Skin epidermis (tissue), 12 donors: Measurements from ENCODE around the gene UPF3A.
"Not testable (repeated sequence)": the region's sequence is repeated elsewhere in the genome, so short reads cannot be mapped to it uniquely, and the experiment has no call there.

ENCODE experiments used
- H3K27ac ChIP-seq, 21 experiments: fragments of 200-600 bp; sonication (generic) in 11 of 21; one replicate each; pipeline ENCODE4 v1.5.0; 2020; ENCODE audit warnings: mild to moderate bottlenecking in 3 of 21, inconsistent platforms in 2 of 21, moderate library complexity in 2 of 21
- H3K4me3 ChIP-seq, 7 experiments: fragments of 200-600 bp; sonication (generic) in 2 of 7; one replicate each; pipeline ENCODE4 v1.5.0; 2020; ENCODE audit warnings: inconsistent platforms in 2 of 7, mild to moderate bottlenecking in 2 of 7, moderate library complexity in 1 of 7

The UPF3A gene, protein sequence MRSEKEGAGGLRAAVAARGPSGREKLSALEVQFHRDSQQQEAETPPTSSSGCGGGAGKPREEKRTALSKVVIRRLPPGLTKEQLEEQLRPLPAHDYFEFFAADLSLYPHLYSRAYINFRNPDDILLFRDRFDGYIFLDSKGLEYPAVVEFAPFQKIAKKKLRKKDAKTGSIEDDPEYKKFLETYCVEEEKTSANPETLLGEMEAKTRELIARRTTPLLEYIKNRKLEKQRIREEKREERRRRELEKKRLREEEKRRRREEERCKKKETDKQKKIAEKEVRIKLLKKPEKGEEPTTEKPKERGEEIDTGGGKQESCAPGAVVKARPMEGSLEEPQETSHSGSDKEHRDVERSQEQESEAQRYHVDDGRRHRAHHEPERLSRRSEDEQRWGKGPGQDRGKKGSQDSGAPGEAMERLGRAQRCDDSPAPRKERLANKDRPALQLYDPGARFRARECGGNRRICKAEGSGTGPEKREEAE

DNA sequence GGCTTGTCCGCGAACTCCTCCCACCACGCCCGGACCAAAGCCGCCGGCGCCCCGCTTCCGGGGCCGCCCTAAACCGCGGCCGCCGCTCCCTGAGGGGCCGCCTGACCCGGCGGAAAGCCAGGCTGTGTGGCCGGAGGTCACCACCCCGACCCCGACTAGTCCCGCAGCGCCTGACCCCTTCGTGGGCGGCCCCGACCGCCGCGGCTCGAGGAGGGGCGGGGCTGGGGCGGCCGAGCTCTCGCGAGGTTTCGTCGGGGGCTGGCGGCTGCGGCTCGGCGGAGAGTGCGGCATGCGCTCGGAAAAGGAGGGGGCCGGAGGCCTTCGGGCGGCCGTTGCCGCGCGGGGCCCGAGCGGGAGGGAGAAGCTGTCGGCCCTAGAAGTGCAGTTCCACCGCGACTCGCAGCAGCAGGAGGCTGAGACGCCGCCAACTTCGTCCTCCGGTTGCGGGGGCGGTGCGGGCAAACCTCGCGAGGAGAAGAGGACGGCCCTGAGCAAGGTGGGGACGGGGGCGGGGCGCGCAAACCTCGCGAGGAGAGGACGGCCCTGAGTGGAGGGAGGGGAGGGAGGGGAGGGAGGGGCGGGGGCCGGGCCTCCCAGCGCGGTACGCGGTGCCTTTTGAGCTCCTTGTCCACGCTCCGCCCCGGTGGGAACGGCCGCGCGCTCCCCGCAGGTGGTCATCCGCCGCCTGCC, at the start of gene UPF3A:
UPF3A (plus strand) TSS at position 251 of the 690 bp plus-strand sequence; CDS start at position 290, 39 bp downstream.
- Histone ChIP-seq H3K4me3 (peak within 1 kb of the TSS; percentile 58 to 83 (median 70)), H3K27ac (peak within 1 kb of the TSS; percentile 66 to 100 (median 99))

DNA sequence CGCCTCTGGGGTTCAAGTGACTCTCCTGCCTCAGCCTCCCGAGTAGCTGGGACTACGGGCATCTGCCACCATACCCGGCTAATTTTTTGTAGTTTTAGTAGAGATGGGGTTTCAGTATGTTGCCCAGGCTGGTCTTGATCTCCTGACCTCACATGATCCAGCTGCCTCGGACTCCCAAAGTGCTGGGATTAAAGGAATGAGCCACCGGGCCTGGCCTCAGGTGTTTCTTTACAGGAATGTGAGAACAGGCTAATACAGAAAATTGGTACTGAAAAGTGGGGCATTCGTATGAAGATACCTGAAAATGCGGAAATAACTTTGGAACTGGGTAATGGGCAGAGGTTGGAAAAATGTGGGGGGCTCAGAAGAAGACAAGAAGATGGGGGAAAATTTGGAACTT, 49.5 kb upstream of the UPF3A start:
- Histone ChIP-seq H3K27ac (no peak overlapping the region), H3K4me3 (no peak overlapping the region)

DNA sequence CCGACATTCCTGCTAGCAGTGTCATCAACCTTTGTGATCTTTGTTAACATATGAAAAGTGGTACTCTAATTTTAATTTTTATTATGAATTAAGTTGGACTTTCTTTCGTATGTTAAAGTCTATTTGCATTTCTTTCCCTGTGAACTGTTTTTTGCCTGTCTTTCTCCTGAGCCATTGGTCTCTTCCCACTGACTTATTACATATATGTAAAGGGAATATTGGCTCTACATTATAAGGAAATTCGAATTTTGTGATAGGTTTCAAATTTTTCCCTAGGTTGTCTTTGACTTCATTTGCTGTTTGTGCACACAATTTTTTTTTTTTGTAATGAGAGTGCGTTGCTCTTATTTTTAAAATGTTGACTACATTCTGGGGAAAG, 47.1 kb upstream of the UPF3A start:
- Histone ChIP-seq H3K27ac (peak overlapping the region in 19 of 21 experiments; percentile 85 to 97 (median 90)), H3K4me3 (peak overlapping the region; percentile 70 to 85 (median 72))

DNA sequence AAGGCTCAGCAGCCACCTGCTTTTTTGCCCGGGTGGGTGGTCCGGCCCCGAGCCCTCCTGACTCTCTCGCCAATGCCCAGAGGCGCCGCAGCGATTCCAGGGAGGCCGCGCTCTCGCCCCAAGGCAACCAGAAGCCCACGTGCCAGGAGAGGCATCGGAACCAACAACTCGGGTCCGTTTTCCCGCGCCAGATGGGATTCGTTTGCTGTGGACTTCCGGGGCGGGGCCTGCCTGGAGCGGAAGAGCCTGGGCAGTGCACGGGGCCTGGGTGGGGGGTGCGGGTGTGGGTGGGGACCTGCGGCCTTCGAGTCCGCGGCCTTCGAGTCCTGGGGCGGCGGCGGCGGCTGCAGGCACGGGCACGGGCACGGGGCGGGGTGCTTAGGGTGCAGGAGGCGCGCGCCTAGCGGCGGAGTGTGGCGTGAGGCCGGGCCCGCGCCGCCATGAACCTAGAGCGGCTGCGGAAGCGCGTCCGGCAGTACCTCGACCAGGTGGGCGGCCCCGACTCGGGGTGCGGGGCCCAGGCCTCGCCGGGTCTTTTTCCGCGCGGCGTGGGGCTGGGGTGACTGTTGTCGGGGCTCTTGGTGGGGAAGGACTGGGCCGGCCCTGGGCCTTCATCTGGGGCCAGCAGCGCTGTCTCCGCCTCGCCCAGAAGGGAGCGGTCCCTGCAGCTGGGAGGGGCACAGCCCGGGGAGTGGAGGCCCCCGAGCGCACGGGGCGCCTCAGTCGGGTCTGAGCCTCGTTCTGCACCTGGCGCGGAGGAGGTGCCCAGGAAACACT, 46.6 kb upstream of the UPF3A start, which contains the start of gene CDC16:
CDC16 (plus strand) TSS at position 253 of the 777 bp plus-strand sequence; CDS start at position 441, 188 bp downstream.
- H3K27ac ChIP-seq: peak within 1 kb of the TSS; percentile 85 to 97 (median 89)
- H3K4me3 ChIP-seq: peak within 1 kb of the TSS; percentile 70 to 85 (median 72)

DNA sequence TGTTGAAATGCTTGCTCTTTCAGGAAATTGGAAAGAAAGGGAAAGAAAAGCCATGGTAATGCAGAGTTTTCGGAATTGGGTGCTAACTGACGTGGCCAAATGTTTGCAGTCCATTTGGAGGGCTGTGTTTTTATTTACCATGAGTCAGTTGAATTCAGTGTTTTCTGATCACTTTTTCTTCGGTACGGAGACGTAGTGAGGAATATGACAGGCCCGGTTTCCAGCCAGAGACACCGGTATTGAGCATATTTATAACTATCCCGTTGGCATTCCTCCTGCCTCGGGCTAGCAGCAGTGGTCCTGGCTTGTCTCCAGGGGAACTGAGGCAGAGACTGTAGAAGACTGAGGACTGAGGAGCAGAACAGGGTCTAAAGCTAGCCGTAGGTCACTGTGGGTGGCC, 45.7 kb upstream of the UPF3A start:
- Histone ChIP-seq H3K27ac (peak overlapping the region in 14 of 21 experiments; percentile 60 to 97 (median 89)), H3K4me3 (peak overlapping the region; percentile 70 to 85 (median 72))

DNA sequence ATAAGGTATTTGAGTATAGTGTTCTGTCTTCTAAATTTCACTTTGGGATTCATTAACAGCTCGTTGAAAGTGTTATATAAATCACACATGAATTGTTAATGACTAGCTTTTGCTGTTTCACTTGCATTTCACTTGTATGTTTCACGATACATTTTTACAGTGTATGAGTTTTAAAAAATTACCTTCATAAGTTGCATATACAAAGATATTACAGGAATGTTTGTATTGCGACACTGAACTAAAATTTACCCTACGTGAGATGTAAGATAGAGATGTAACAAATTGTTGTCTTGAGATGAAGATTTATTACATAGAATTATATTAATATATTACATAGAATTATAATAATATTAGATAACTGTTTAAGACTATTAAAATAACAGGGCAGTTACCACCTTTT, 45.2 kb upstream of the UPF3A start:
- Histone ChIP-seq H3K4me3 (peak overlapping the region in 3 of 7 experiments; percentile 71 to 85 (median 72)), H3K27ac (peak overlapping the region in 4 of 21 experiments; percentile 60 to 97 (median 92))

DNA sequence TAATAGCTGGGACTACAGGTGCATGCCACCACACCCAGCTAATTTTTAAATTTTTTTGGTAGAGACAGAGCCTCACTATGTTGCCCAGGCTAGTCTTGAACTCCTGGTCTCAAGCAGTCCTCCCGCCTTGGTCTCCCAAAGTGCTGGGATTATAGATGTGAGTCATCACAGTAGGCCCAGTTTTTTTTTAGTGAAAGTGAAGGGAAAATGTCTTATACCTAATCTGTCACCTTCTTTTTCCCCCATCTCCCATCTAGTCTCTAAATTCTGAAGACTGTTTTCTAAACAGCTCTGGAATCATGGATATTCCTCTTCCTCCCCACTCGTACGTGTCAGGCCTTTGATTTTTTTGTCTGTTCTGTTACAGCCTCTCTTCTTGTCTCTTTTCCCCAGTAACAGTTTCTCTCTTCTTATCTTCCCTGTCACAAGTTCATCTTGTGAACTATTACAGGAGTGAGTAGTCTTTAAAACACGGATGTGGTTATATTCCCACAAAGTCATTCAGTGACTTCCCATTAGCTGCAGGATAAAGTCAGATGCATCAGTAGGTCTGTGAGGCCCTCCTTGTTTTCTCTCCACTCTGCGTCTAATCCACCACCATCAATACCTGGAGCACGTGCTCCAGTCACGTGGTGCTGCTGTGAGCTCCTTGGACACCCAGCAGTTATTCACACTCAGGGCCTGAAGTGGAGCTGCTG, 43.8 kb upstream of the UPF3A start:
- Histone ChIP-seq H3K4me3 (no peak overlapping the region), H3K27ac (no peak overlapping the region)

DNA sequence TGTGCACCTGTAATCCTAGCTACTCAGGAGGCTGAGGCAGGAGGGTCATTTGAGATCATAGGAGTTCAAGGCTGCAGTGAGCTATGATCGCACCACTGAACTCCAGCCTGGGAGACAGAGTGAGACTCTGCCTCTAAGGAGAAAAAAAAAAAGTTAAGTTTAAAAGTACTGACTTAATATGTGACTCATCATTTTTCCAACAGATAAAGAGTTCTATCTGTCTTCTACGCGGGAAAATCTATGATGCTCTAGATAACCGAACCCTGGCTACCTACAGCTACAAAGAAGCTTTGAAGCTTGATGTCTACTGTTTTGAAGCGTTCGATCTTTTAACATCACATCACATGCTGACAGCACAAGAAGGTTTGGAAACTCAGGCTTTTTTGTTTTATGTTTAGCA, 39.5 kb upstream of the UPF3A start:
- no peak overlapping the region for H3K4me3 ChIP-seq
- H3K27ac ChIP-seq: no peak overlapping the region

DNA sequence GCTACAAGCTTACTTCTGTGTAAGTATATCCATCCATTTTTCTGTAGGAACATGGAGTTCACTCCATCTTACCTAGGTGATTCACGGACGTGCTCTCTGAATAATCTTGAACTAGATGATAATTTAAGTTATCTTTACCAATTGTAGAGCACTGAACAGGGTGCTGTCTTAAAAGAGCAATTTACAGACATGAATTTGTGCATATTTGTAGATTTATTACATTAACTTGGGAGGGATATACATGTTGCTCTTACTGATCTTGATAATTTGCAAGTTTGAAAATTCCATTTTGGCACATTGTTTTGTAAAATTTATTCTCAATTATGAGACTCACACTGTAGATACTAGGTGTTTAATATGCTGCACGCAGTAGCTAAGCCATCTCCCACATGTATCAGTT, 37.4 kb upstream of the UPF3A start:
- no peak overlapping the region for H3K4me3 ChIP-seq
- H3K27ac ChIP-seq: no peak overlapping the region

DNA sequence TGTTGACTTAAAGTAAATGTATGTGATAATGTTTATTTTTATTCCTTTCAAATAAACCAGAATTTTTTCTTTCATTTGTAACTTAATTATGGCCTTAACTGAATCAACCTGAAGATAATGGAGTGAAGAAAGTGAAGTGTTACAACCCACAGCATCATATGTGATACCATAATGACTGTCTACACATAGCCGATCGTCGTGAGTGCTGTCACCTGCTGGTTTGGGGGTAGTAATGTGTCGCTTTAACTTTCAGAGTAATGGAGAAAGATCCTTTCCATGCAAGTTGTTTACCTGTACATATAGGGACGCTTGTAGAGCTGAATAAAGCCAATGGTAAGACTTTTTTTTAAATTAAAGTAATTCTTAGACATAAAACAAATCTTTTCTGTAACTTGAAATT, 36.8 kb upstream of the UPF3A start:
- Histone ChIP-seq H3K27ac (no peak overlapping the region), H3K4me3 (no peak overlapping the region)

DNA sequence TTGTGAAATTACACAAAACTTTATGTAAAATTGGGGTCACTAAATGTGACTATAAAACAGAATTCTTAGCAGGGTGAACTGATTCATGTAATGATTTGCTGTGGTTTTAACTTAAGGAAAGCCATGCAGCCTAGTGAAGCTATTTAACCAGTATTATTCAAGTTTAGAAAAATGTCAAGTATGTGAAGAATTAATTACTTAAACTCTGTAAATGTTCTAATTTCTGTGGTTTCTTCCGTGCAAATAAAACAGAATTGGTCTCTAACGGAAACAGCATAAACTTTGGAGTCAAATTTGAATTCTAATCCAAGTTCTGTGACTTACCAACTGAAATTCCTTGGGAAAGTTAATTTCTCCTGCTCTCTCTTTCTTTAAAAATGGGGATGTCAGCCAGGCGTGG, 33.4 kb upstream of the UPF3A start:
- Histone ChIP-seq H3K27ac (no peak overlapping the region), H3K4me3 (no peak overlapping the region)

DNA sequence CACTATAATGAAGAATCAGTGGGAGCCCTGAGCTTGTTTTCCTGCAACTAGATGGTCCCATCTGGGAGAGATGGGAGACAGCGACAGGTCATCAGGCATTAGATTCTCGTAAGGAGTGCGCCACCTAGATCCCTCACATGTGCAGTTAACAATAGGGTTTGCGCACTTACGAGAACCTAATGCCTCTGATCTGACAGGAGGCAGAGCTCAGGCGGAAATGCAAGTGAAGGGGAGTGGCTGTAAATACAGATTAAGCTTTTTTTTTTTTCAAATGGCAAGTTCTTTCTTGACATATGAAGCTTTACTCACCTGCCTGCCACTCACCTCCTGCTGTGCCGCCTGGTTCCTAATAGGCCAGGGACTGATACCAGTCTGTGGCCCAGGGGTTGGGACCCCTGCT, 32.3 kb upstream of the UPF3A start:
- H3K27ac ChIP-seq: no peak overlapping the region
- no peak overlapping the region for H3K4me3 ChIP-seq

DNA sequence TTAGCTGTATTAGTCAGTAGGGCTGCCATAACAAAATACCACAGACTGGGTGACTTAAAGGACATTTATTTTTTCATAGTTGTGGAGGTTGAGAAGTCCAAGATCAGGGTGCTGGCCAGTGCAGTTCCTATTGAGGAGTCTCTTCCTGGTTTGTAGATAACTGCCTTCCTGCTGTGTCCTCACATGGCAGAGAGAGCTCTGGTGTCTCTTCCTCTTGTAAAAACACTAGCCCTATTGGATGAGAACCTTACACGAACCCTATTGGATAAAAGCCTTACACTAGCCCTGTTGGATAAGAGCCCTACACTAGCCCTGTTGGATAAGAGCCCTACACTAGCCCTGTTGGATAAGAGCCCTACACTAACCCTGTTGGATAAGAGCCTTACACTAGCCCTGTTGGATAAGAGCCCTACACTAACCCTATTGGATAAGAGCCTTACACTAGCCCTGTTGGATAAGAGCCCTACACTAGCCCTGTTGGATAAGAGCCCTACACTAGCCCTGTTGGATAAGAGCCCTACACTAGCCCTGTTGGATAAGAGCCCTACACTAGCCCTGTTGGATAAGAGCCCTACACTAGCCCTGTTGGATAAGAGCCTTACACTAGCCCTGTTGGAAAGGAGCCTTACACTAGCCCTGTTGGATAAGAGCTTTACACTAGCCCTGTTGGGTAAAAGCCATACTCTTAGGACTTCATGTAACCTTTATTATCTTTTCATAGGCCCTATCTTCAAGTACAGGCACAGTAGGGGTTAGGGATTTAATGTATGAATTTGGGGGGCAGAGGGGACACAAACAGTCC, 29.6 kb upstream of the UPF3A start:
- not testable (repeated sequence) for H3K4me3 ChIP-seq

DNA sequence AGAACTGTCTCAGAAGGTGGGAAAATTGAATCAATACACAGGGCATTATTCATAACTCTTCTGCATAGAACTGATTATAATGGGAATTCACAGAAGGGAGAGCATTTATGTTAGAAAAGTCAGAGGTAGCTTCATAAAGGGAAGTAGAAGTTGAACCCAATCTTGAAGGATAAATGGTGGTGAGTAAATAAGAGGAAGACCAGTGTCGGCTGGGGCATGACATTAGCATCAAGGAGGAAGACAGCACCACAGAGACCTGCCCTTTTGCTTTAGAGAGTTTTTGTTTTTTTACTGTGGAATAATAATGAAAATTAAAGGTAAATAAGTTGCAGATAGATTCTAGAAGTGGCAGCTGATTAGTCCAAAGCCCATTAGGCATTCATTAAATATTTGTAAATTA, 24.9 kb upstream of the UPF3A start:
- no peak overlapping the region for H3K4me3 ChIP-seq
- H3K27ac ChIP-seq: no peak overlapping the region

More for the DNA sequence above, 29.6 kb upstream of the UPF3A start:
- H3K27ac ChIP-seq: not testable (repeated sequence)

DNA sequence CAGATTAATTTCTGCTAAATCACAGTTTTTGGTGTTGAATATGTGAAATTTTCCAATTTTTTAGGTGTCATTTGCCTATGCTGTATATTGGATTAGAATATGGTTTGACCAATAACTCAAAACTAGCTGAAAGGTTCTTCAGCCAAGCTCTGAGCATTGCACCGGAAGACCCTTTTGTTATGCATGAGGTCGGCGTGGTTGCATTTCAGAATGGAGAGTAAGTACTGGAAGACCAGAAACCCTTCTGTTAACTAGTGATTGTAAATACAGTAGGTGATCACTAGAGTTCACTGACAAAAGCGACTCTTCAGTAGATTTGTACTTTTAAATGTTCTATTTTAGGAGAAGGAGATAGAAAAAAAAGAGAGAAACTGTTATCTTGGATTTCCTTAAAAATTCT, 24.4 kb upstream of the UPF3A start:
- Histone ChIP-seq H3K27ac (no peak overlapping the region), H3K4me3 (no peak overlapping the region)

DNA sequence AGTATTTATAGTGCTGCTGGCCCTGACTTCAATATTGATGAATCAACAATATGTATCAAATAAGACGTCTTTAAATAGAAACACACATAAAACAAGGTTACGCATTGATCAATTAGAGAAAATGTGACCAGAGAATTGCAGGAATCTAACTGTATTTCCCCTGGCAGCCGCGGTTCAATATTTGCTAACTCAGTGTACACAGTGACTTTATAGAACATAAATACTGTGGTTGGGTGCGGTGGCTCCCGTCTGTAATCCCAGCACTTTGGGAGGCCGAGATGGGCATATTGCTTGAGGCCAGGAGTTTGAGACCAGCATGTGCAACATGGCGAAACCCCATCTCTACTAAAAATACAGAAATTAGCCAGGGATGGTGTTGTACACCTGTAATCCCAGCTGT, 22.8 kb upstream of the UPF3A start:
- Histone ChIP-seq H3K4me3 (no peak overlapping the region), H3K27ac (no peak overlapping the region)

DNA sequence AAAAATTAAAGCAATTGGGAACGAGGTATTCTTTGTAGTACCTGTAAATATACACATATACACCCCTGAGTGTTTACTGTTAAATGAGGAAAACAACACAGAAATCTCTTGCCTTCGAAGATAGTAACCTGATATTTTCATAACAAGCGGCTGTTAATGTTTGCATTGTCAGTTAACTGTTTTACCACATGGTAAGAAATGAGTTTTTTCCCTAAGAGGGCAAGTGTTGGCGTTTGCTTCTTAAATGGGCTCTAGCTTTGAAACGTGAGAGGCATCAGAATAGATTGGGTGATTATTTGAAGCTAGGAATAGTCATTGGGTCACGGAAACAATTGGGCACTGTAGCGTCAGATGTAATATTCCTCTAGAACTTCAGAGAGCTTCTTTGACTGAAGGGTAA, 22.0 kb upstream of the UPF3A start:
- no peak overlapping the region for H3K4me3 ChIP-seq
- no peak overlapping the region for H3K27ac ChIP-seq

DNA sequence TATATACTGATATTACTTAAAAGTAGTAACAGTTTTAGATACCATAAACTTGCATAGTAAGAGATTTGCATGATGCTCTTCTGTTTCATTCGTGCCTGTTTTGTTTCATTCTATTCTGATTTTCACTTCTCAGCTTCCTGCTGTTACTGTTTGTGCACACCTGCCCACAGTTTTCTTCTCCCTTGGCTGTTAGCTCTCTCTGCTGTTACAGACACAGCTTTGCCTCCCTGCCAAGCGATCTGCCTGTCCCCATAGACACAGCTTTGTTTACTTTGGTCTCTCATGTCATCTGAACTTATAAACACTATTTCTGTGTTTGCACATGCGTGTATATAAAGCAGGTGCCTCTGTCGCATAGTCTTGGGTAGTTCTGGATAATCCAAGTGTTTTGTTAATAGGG, 21.4 kb upstream of the UPF3A start:
- Histone ChIP-seq H3K27ac (no peak overlapping the region), H3K4me3 (no peak overlapping the region)

DNA sequence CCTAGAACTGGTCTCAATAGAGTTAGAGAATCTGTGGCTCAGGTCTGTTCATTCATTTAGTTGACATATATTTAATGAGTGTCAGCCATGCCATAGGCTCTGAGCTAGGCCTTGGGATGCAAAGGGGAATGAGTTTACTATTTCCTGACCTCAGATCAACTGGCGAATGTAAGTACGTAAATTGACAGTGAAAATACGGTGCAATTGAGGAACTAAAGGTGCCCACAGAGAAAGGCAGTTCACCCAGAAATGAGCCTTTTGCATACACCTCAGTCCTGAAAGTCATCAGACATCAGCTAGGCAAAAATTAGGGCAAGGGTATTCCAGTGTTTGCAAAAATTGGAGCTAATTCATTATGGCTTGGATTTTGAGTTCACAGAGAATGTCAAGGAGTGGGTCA, 20.6 kb upstream of the UPF3A start:
- no peak overlapping the region for H3K27ac ChIP-seq
- H3K4me3 ChIP-seq: no peak overlapping the region
